GM21529 (cell line): ENCODE data around the gene MAP1LC3A.

Experiments used
- ATAC-seq: cut with Tn5 transposase; IDR thresholded peaks from one replicate; pipeline ENCODE4 v1.9.1; 2021; ENCODE audit not compliant: unreplicated experiment

The MAP1LC3A gene

DNA sequence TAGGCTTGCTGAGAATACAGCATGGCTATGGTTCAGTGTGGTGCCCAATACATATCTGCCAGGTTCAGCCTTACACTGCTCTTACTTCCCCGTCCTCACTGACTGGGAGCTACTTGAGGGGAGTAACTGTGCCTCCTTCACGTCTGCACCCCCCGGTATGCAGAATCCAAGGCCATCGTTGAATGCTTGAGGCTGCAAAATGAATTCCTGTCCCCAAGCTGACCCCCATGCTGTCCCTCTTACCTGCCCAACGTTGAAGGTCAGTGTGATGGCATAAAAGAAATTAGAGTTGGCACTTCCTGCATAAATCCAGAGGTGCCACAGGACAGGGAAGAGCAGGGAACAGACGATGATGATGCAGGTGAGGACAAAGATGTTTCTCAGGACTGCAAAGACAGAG, 16.3 kb downstream of the MAP1LC3A start:
- ATAC-seq = no peak

DNA sequence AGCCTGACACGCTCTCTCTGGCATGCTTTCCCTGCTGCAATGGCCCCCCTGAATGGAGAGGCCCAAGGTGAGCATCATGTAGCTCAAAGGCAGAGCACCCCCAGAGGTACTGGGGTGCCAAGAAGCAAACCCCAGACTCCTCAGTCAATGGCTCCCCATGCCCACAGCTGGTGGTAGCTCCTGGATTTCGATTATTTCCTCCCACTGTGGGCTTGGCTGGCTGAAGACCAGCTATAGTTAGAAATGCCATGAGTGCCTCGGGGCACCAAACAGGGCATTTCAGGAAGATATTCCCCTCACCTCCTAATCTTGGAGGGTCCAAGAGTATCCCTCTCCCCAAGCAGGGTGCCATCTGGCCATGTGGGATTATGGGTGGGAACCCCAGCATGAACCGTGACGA, 16.8 kb downstream of the MAP1LC3A start:
- no peak for ATAC-seq

DNA sequence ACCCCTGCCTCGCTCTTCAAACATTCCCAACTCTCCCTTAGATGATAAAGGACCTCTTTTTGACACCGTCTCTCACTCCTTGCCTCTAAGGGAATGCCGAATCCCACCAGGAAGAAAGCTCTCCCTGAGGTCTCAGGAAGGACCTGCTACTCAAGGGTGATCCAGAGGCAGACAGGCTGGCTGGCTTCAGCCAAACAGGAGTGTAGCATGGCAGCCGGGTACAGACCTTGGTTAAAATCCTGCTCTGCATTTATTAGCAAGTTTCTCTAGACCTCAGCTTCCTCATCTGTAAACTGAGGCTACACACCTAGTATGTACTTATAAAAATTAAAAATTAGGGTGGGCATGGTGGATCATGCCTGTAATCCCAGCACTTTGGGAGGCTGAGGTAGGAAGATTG, 17.2 kb downstream of the MAP1LC3A start:
- no peak for ATAC-seq

DNA sequence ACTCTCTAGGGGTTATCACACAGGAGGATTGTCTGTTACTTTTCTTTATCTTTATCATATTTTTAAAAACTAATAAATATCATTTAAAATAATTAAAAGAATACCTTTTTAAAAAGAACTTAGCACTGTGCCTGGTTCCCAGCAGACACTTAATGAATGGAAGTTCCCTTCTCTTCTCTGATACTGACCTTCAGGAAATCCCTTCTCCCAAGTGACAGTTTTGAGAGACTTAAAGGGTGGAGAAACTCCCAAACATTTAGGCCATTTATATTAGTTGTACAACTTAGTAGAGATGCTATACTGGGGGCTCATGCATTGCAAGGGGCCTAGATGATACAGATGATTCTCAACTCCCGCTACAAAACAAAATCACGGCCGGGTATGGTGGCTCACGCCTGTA, 18.5 kb downstream of the MAP1LC3A start:
- ATAC-seq = no peak

DNA sequence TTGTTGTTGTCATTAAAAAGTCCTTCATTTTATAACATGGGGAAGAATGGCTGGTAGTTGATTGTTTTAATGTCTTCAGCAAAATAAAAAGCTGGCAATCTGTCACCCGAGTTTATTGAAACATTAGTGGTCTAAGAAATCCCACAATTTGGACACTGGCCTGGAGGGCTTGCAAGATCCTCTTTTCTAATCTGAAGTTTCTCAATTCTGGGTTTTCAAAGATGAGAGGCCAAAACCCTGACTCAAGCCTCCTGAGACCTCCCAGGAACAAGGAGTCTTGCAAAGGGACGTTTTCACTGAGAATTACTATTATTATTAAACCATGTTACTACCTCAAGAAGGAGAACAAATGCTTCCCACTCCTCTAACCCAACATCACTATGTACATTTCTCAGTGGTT, 19.5 kb downstream of the MAP1LC3A start:
- no peak for ATAC-seq

DNA sequence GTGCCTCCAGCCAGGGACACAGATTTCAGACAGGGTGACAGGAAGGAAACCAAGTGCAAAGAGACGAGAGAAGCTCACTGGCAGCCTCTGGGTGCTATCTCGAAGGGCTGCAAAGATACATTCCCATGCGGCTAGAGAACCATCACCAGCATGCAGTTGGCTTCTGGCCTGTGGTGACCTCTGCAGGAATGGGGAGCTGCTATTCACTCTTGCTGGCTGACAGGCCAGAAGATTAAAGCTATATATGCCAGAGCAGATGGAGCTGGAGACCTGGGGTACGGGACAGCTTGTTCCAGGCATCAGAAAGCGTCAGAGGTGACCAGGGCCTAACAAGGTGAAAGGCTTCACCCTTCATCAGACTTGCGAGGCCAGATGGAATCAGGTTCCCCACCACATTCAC, 20.0 kb downstream of the MAP1LC3A start:
- no peak for ATAC-seq

DNA sequence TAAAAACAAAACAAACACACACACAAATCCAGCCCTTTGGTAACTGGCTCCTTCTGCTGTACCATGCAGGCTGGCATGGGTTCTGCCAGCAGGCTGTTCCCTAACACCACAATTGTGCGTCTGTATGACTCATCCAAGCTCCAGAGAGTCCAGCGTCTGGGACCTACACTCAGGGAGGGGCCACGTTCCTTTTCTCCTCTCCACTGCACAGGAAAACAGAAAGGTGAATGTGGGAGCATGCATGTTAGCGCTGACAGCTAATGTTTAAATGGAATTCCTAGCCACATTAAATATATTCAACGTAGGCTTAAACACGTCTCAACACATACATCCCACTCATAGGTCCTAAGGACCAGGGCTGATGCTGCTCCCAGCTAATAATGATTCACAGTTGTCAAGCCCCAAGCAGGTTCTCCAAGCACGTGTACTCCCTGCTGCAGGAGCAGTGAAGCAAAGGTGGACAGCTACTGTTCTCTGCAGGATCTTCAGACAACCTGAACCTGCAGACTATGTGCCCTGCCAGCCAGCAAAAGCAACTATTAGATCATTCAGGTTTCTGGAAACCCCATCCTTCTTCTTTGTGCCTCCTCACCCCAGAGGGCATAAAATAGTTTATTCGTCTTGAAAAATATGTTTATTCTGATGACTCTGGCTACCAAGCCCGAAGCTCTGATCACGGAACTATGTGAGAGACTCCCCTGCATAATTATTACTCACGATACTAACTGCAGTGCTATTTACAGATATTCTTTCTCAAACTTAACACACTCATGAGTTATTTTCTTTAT, 20.9 kb downstream of the MAP1LC3A start:
- ATAC-seq = no peak

DNA sequence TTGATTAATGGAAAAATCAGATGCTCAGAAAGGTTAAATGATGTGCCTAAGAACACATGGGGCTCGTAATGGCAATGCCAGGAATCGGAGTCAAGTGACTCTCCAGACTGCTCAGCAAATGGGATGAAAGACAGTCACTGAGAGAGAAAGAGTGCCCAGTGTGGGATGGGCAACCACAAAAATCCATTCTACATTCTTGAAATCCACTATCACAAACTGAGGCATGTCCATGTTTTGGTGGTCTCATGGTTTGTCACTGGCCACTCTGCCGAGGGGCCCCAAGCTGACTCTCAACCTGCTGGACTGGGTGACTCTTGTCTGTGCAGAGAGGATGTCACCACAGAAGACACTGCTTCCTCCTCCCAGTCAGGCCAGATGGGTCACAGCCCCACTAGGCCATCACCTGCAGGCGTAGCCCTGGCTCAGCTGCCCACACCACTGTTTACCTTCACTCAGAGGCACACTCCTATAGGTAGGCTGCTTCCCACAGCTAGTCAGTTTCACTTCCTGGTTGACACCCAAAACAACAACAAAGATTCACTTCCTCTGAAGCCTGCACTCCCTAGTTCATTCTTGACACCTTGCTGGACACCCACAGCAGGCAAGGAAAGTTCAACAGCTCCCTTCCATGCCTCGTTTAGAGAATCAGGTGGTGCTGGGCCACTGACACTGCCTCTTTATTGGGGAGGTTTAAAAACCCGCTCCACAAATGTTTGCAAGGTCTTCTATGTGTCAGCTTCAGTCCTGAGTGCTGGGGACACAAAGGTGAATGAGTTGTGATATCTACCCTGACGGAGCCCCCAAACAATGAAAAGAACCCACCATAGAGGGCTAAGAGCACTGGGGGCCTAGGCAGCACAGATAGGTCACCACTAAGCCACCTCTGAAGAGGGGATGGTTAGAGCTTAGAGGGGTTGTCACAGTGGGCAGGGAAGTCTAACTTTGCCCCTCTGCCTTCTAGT, 21.7 kb downstream of the MAP1LC3A start:
- ATAC-seq = peak; percentile 61

DNA sequence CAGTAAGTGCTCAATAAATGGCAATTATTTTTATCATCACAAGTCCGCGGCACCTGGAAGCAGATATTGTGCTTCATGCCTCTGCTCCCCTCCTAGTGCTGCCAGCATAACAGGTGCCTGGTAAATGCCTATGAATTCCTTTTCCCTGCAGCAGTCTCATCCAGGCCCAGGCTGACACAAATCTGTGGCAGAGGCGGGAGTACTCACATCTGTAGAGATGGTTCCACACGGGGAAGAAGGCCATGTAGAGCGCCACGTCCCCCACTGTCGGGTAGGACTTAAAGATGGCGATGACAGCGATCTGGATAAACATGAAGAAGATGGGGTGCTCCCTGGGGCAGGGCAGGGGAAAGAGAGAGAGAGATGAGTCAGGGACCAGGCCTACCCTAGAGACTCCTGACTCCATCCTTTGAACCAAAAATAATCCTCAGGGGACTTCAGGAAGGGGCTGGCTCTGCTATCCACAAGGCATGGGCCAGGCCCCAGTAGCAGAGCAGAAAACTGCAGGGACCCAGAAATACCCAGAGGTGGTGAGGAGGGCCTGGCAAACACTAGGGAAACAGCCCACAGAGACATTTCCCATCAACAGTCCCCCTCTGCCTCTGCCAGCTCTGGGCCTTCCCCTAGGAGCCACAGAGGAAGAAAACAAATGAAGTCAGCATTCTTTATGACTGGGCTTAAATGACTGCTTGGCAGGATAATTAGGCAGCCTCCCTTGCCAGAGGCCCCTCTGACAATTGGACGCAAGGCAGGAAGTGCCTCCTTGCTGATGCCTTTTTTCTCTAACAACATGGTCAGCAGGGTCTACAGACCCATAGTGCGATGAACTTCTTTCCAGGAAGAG, 23.0 kb downstream of the MAP1LC3A start:
- ATAC-seq = no peak

DNA sequence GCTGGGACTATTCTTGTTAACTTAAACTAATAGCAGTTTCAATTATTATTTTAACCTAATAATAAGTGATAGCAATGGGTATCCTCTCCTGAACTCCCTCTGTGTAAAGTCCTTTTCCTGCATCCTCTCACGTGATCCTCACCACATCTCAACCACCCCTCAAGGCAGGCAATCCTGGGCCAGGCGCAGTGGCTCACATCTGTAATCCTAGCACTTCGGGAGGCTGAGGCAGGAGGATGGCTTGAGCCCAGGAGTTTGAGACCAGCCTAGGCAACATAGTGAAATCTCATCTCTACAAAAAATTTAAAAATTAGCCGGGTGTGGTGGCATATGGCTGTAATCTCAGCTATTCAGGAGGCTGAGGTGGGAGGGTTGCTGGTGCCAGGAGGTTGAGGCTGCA, 23.7 kb downstream of the MAP1LC3A start:
- ATAC-seq = no peak

DNA sequence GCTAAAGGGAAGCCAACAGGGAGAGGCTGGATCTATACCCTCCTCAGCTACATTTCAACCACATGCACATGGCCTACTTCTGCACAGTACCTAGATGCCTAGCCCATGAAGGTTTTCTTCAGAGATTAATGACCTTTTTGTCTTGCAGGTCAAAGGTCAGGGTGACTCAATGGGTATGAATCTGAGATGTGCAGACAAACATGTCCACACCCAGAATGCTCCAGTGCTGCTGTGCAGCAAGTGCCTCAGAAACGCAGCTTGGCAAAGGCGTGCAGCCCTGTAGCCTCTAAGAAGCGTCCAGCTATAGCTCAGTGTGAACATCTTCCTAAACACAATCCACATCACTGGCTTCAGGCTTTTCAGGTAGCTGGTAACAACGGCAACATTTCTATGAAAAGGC, 24.4 kb downstream of the MAP1LC3A start:
- ATAC-seq = no peak

DNA sequence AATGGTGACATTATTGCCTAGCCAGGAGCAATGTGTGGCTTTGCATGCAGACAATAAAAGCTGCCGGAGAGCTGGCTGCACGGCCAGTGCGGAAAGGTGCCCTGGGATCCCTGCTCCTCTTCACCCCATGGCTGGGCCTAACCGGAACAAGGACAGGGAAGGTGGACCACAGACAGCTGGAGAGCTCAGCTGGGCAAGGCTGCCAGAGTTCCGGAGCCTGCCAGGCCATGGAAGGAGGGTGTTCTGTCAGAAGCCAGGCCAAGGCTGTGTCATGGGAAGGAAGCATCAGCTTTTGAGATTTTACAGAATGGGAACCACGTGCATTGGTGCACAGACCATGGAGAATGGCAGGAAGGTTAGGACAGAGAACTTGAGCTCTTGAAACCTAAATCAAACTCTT, 25.0 kb downstream of the MAP1LC3A start:
- ATAC-seq = no peak

DNA sequence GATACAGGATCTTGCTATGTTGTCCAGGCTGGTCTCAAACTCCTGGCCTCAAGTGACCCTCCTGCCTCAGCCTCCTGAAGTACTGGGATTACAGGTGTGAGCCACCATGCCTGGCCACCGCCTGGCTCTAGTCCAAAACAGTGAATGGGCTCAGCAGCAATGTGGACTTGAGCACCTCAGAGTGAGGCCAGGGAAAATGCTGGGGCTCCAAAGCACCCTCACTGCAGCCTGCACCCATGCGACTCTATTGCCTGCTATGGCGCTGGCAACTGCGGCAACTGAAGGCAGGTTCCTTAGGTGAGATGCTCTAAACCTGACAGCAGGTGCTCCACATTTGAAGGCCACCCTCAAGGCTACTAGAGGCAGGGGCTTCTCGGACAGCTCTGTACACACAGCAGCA, 26.5 kb downstream of the MAP1LC3A start:
- no peak for ATAC-seq

DNA sequence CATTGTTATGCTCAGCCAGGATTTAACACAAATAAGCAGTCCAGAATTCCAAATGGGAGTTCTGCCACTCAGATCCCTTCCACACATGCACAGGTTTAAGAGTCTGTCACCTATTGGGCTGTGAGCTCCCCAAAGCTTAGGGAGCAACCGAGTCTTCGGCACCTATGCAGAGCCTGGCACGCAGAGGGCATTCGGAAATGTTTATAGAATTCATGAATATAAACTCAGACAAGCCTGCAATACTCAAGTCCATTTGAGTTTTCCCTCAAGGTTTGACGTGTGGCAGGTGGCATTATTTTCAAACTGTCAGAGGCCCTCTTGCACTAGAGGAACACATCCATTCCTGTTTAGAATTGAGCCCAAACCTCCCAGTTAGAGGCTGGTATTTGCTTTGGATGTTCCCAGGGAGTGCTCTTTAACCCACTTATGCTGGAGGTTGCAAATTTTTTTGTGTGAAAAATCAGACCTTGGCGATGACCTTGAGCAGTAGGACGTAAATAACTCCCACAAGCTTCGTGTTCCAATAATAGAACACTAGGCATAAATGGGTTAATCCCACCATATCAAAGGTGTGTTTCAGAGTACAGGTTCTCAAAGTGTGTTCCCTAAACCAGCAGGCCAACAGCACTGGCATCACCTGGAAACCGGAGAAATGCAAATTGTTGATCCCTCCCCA, 28.1 kb downstream of the MAP1LC3A start:
- no peak for ATAC-seq

DNA sequence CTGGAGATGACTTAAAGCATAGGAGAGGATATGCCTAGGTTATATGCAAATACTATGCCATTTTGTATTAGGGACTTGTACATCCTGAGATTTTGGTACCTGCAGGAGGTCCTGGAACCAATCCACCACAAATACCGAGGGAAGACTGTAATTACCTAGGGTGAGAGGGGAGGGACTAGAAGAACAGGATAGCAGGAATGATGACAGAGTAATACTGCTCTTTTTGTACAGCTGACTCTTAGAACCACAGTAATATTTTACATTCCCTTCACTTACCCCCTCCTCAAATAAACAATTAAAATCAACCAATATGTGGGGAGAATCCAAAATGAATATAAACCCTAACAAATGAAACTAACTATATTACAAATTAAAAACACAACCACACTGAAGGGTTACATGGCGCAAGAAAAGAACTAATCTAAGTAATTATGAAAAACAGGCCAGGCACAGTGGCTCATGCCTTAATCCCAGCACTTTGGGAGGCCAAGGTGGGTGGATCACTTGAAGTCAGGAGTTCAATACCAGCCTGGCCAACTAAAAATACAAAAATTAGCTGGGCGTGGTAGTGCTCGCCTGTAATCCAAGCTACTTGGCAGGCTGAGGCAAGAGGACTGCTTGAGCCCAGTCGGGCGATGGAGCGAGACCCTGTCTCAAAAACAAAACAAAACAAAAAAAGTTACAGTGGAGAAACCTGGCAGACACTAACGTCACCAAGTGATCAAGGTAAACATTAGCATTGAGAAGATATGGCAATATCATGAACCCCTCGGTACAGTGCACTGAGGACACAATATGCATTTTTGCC, 37.1 kb downstream of the MAP1LC3A start:
- no peak for ATAC-seq

DNA sequence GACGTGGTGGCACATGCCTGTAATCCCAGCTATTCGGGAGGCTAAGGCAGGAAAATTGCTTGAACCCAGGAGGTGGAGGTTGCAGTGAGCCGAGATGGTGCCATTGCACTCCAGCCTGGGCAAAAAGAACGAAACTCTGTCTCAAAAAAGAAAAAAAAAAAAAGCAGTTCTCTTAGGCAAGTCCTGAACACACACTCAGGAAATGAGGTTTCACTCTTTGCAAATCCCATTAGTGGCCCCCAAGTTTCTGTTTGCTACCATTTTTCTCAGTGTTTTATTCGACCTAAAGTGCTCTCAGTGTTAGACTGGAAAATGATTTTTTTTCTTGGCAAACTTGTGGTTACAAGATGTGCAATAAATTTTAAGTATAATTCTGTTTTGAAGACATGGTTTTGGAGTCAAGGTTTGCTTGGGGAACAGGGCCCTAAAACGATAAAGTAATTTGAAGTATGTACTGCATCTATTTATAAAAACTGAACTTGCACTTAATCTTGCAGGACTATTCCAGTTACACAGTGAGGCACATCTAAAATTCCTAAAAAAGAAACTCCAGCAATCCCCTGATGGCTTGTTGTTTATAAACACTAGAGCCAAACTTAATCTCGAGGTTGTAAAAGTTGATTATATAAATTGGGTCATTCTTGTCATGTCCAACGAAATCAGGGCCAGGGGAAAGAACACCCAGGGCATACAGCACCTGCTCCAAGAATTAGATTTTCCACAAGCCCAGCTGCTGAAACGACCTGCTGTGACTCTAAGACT, 42.6 kb downstream of the MAP1LC3A start:
- no peak for ATAC-seq

DNA sequence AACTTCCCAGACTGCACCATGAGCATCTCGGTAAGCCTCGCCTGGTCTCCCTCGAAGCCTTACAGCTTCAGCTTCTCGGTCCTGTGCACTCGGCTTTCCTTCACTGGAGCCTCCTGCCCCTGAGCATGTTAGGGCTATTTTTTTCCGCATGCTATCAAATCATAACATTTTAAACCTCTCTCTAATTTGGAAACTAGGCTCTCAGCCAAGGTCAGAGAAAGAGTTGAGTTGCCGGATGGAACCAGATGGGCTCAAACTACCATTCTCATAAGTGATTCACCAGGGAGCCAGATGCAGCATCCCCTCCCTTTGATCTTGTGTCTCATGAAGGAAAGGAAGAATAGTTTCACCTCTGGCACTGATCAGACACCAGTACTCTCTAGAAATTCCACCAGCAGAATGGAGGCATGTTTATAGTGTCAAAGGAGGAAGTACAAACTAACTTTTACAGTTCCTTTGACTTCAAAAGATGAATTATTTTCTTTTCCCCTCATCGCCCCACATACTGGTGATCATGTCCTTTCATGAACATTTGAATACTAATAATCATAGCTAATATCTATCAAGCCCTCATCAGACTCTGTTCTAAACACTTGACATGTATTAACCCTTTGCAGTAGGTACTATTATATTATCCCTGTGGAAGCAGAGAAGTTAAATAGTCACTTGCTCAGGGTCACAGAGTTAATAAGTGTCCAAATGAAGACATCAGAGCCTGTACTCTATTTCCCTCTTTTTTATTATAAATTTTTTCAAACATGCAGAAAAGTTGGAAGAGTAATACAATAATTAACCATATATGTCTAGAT, 46.7 kb downstream of the MAP1LC3A start:
- ATAC-seq = no peak

DNA sequence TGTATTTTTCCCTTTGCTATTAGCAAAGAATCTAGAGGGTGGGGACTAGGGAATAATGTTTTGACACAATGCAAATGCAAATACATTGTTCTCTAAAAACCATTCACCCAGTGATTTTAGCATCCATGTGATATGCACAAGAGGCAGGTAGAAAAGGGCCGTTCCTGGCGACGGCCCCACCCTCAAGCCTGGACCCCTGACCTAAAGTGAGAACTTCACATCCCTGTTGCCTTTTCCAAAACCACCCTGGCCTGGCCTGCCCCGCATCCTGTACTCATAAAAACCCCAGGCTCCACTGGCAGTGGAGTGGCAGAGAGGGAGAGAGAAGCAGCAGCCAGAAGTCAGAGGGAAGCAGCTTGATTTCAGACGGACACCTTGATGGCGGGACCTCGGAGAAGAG, 48.5 kb downstream of the MAP1LC3A start:
- ATAC-seq = no peak
